B cell (primary cell): ENCODE measurements around the gene TEX50.

Source experiments
- CTCF ChIP-seq: fragments of 200-600 bp; IDR thresholded peaks from one replicate; pipeline ENCODE4 v1.8.0; 2022; ENCODE audit warnings: antibody characterized with exemption, mild to moderate bottlenecking
- EZH2 ChIP-seq: IDR thresholded peaks from 2 replicates; pipeline ENCODE4 v1.6.1; 2012; ENCODE audit warnings: borderline replicate concordance, low read depth, mild to moderate bottlenecking, moderate library complexity, low read length; ENCODE audit not compliant: insufficient read depth, poor library complexity, severe bottlenecking

DNA sequence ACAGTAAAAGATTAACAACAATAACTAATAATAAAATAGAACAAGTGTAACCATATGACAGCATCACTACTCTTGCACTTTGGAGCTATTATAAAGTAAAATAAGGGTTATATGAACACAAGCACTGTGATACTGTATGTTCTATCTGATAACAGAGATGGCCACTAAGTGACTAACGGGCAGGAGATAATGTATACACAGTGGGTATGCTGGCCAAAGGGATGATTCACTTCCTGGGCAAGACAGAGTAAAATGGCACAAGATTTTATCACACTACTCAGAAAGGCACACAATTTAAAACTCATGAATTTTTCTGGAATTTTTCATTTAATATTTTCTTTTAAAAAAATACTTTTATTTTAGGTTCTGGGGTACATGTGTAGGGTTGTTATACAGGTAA lies 44.6 kb upstream of the TEX50 start:
- TF ChIP-seq CTCF (no peak), EZH2 (no peak)
